ENCODE measurements around the gene TMEM184B.

DNA sequence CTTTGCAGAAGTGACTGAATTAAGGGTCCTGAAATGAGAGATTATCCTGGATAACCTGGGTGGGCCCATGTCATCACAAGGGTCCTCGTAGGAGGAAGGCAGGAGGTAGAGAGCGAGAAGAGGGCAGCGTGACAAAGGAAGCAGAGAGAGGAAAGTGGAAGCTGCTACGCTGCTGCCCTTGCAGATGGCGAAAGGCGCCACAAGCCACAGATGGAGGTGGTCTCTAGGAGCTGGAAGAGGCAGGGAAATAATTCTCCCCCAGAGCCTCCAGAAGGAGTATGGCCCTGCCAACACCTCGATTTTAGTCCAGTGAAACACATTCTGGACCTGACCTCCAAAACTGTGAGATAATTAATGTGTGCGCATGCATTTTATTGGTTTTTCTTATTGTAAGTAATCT is 13.4 kb downstream of the TMEM184B start:
- TF ChIP-seq, protein P1, sequence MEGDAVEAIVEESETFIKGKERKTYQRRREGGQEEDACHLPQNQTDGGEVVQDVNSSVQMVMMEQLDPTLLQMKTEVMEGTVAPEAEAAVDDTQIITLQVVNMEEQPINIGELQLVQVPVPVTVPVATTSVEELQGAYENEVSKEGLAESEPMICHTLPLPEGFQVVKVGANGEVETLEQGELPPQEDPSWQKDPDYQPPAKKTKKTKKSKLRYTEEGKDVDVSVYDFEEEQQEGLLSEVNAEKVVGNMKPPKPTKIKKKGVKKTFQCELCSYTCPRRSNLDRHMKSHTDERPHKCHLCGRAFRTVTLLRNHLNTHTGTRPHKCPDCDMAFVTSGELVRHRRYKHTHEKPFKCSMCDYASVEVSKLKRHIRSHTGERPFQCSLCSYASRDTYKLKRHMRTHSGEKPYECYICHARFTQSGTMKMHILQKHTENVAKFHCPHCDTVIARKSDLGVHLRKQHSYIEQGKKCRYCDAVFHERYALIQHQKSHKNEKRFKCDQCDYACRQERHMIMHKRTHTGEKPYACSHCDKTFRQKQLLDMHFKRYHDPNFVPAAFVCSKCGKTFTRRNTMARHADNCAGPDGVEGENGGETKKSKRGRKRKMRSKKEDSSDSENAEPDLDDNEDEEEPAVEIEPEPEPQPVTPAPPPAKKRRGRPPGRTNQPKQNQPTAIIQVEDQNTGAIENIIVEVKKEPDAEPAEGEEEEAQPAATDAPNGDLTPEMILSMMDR (IDR thresholded peaks at IDR 0.05), result no peak
- TF ChIP-seq ZFX (IDR thresholded peaks at IDR 0.05; ENCODE audit: borderline replicate concordance), result no peak
